Natural killer cell treated with Interleukin-12 subunit alpha and Interleukin-12 subunit beta and Interleukin-15 and Interleukin-18, amount 100 ng/mL, for 72 hours (primary cell): Measurements from ENCODE around the gene C2CD2. TPM values are rescaled to one million over a fixed set of nuclear protein-coding genes. Genes with fewer than 3 reads are reported as not detected.

Experiments
- ATAC-seq, 2 donors: fragments of 150-1000 bp; cut with Tn5 transposase in 1 of 2; sonication (Bioruptor Pico), chemical (Tn5 transposase) in 1 of 2; 2 replicates each; pipeline ENCODE4 v1.10.0; 2021
- DNase-seq: peaks from one replicate; pipeline ENCODE4 v3.0.0; 2022; ENCODE audit warnings: low spot score
- H3K27ac Mint-ChIP-seq, 2 donors: 1 replicate in 1 of 2; 2 replicates in 1 of 2; pipeline ENCODE4 v1.8.0; 2022; ENCODE audit warnings: mixed read lengths in 2 of 2, mild to moderate bottlenecking in 1 of 2, moderate library complexity in 1 of 2
- H3K27me3 Mint-ChIP-seq, 2 donors: 1 replicate in 1 of 2; 2 replicates in 1 of 2; pipeline ENCODE4 v1.8.0; 2022; ENCODE audit warnings: mixed read lengths in 2 of 2
- H3K36me3 Mint-ChIP-seq: one replicate; pipeline ENCODE4 v1.8.0; 2022; ENCODE audit warnings: mixed read lengths
- H3K4me1 Mint-ChIP-seq, 2 donors: 1 replicate in 1 of 2; 2 replicates in 1 of 2; pipeline ENCODE4 v1.8.0; 2022; ENCODE audit warnings: low read depth in 2 of 2, mixed read lengths in 2 of 2, mild to moderate bottlenecking in 1 of 2
- H3K4me3 Mint-ChIP-seq: one replicate; pipeline ENCODE4 v1.8.0; 2022; ENCODE audit warnings: mixed read lengths
- H3K9me3 Mint-ChIP-seq: 2 replicates; pipeline ENCODE4 v1.8.0; 2022; ENCODE audit warnings: mixed read lengths
- total RNA-seq, 2 donors: library from RNA; stranded (reverse); gene quantifications; one replicate each; pipeline ENCODE4 v1.2.3, GENCODE V29; 2022

Gene C2CD2
- total RNA-seq, 2 donors from 2014 or later, result 1.4 to 2.2 TPM

- ATAC-seq (no peak), DNase-seq (no peak)
- Mint-ChIP-seq H3K4me3 (no peak overlapping the region), H3K9me3 (no peaks in the 10 kb centered on the region), H3K4me1 (no peaks in the 10 kb centered on the region), H3K27ac (no peak overlapping the region), H3K27me3 (peaks cover 0 to 24% of the 10 kb centered on the region in 2 donors), H3K36me3 (no peaks in the 10 kb centered on the region)
Observed at GRCh38 chr21:41948078-41948895, 5.5 kb downstream of the C2CD2 start.

GRCh38 chr21:41945982-41946381, 7.8 kb downstream of the C2CD2 start:
- H3K4me3 Mint-ChIP-seq, result no peak overlapping the region
- no peak for DNase-seq
- H3K27ac Mint-ChIP-seq, result no peak overlapping the region
- H3K27me3 Mint-ChIP-seq, result peaks cover 0 to 7% of the 10 kb centered on the region in 2 donors
- H3K9me3 Mint-ChIP-seq, result no peaks in the 10 kb centered on the region
- no peaks in the 10 kb centered on the region for H3K36me3 Mint-ChIP-seq
- no peaks in the 10 kb centered on the region for H3K4me1 Mint-ChIP-seq
- no peak for ATAC-seq

- DNase-seq, result no peak
- no peak for ATAC-seq
- no peak overlapping the region for H3K4me3 Mint-ChIP-seq
- no peaks in the 10 kb centered on the region for H3K9me3 Mint-ChIP-seq
- no peaks in the 10 kb centered on the region for H3K4me1 Mint-ChIP-seq
- H3K36me3 Mint-ChIP-seq, result no peaks in the 10 kb centered on the region
- H3K27ac Mint-ChIP-seq, result no peak overlapping the region
- H3K27me3 Mint-ChIP-seq, result peaks cover 2 to 14% of the 10 kb centered on the region in 2 donors
Observed at GRCh38 chr21:41943851-41944250, 10.0 kb downstream of the C2CD2 start.

- no peaks in the 10 kb centered on the region for H3K9me3 Mint-ChIP-seq
- no peak overlapping the region for H3K4me3 Mint-ChIP-seq
Observed at GRCh38 chr21:41942457-41942856, 11.4 kb downstream of the C2CD2 start.

GRCh38 chr21:41941941-41942340, 11.9 kb downstream of the C2CD2 start:
- H3K36me3 Mint-ChIP-seq, result no peaks in the 10 kb centered on the region
- H3K4me3 Mint-ChIP-seq, result no peak overlapping the region
- no peak overlapping the region for H3K27ac Mint-ChIP-seq
- H3K9me3 Mint-ChIP-seq, result no peaks in the 10 kb centered on the region
- DNase-seq (no peak), ATAC-seq (no peak)
- H3K4me1 Mint-ChIP-seq, result no peaks in the 10 kb centered on the region
- H3K27me3 Mint-ChIP-seq, result peaks cover 10 to 20% of the 10 kb centered on the region in 2 donors

More at GRCh38 chr21:41942457-41942856, 11.4 kb downstream of the C2CD2 start:
- ATAC-seq (no peak), DNase-seq (no peak)
- Mint-ChIP-seq H3K27me3 (peaks cover 9 to 18% of the 10 kb centered on the region in 2 donors), H3K4me1 (no peaks in the 10 kb centered on the region), H3K27ac (no peak overlapping the region), H3K36me3 (no peaks in the 10 kb centered on the region)

- ATAC-seq (no peak), DNase-seq (no peak)
- peaks cover 15 to 26% of the 10 kb centered on the region in 2 donors for H3K27me3 Mint-ChIP-seq
- H3K4me1 Mint-ChIP-seq, result no peaks in the 10 kb centered on the region
- no peaks in the 10 kb centered on the region for H3K9me3 Mint-ChIP-seq
- no peak overlapping the region for H3K4me3 Mint-ChIP-seq
- H3K36me3 Mint-ChIP-seq, result no peaks in the 10 kb centered on the region
- no peak overlapping the region for H3K27ac Mint-ChIP-seq
Observed at GRCh38 chr21:41940431-41940830, 13.4 kb downstream of the C2CD2 start.

GRCh38 chr21:41939391-41939790, 14.4 kb downstream of the C2CD2 start:
- H3K4me1 Mint-ChIP-seq, result no peaks in the 10 kb centered on the region
- peaks cover 19 to 22% of the 10 kb centered on the region in 2 donors for H3K27me3 Mint-ChIP-seq
- ATAC-seq (no peak), DNase-seq (no peak)
- H3K27ac Mint-ChIP-seq, result no peak overlapping the region
- no peak overlapping the region for H3K4me3 Mint-ChIP-seq
- no peaks in the 10 kb centered on the region for H3K9me3 Mint-ChIP-seq
- H3K36me3 Mint-ChIP-seq, result no peaks in the 10 kb centered on the region

GRCh38 chr21:41933313-41934079, 20.3 kb downstream of the C2CD2 start:
- peaks cover 10 to 19% of the 10 kb centered on the region in 2 donors for H3K4me1 Mint-ChIP-seq
- no peak for DNase-seq
- no peak for ATAC-seq
- no peak overlapping the region for H3K27ac Mint-ChIP-seq
- H3K4me3 Mint-ChIP-seq, result no peak overlapping the region
- peaks cover 30 to 37% of the 10 kb centered on the region in 2 donors for H3K27me3 Mint-ChIP-seq
- no peaks in the 10 kb centered on the region for H3K9me3 Mint-ChIP-seq
- H3K36me3 Mint-ChIP-seq, result no peaks in the 10 kb centered on the region

- Mint-ChIP-seq H3K4me1 (peaks cover 10 to 25% of the 10 kb centered on the region in 2 donors), H3K27me3 (peaks cover 28 to 34% of the 10 kb centered on the region in 2 donors), H3K4me3 (peak overlapping the region; percentile 27), H3K27ac (no peak overlapping the region), H3K9me3 (no peaks in the 10 kb centered on the region), H3K36me3 (no peaks in the 10 kb centered on the region)
- DNase-seq, result no peak
- no peak for ATAC-seq
Observed at GRCh38 chr21:41932576-41933312, 21.1 kb downstream of the C2CD2 start.

- H3K27ac Mint-ChIP-seq, result no peak overlapping the region
- peaks cover 23 to 30% of the 10 kb centered on the region in 2 donors for H3K27me3 Mint-ChIP-seq
- no peaks in the 10 kb centered on the region for H3K9me3 Mint-ChIP-seq
- no peak for ATAC-seq
- H3K4me1 Mint-ChIP-seq, result peaks cover 10 to 27% of the 10 kb centered on the region in 2 donors
- H3K4me3 Mint-ChIP-seq, result no peak overlapping the region
- H3K36me3 Mint-ChIP-seq, result no peaks in the 10 kb centered on the region
- no peak for DNase-seq
Observed at GRCh38 chr21:41932191-41932575, 21.6 kb downstream of the C2CD2 start.

- H3K9me3 Mint-ChIP-seq, result no peaks in the 10 kb centered on the region
- no peaks in the 10 kb centered on the region for H3K36me3 Mint-ChIP-seq
- no peak for ATAC-seq
- peaks cover 22 to 25% of the 10 kb centered on the region in 2 donors for H3K27me3 Mint-ChIP-seq
- no peak for DNase-seq
- no peak overlapping the region for H3K27ac Mint-ChIP-seq
- H3K4me3 Mint-ChIP-seq, result no peak overlapping the region
- H3K4me1 Mint-ChIP-seq, result peaks cover 19 to 36% of the 10 kb centered on the region in 2 donors
Observed at GRCh38 chr21:41931041-41931451, 22.8 kb downstream of the C2CD2 start.

GRCh38 chr21:41929248-41929647, 24.6 kb downstream of the C2CD2 start:
- Mint-ChIP-seq H3K27me3 (peaks cover 16 to 18% of the 10 kb centered on the region in 2 donors), H3K9me3 (no peaks in the 10 kb centered on the region), H3K36me3 (no peaks in the 10 kb centered on the region), H3K4me3 (no peak overlapping the region), H3K27ac (no peak overlapping the region), H3K4me1 (peaks cover 24 to 41% of the 10 kb centered on the region in 2 donors)
- ATAC-seq (no peak), DNase-seq (no peak)

- no peaks in the 10 kb centered on the region for H3K36me3 Mint-ChIP-seq
- peaks cover 24 to 41% of the 10 kb centered on the region in 2 donors for H3K4me1 Mint-ChIP-seq
- ATAC-seq (peak; percentile 14 to 63), DNase-seq (no peak)
- peaks cover 16 to 18% of the 10 kb centered on the region in 2 donors for H3K27me3 Mint-ChIP-seq
- H3K9me3 Mint-ChIP-seq, result no peaks in the 10 kb centered on the region
- no peak overlapping the region for H3K4me3 Mint-ChIP-seq
- H3K27ac Mint-ChIP-seq, result no peak overlapping the region
Observed at GRCh38 chr21:41928621-41929220, 25.1 kb downstream of the C2CD2 start.
